ENCODE results near the gene CDH13. TPM values are rescaled to one million over a fixed set of nuclear protein-coding genes. Genes with fewer than 3 reads are reported as not detected.

Gene CDH13
- total and polyA plus RNA-seq, 9 of the 15 experiments (the other 6 are each of a cell fraction or from before 2014, with no cell fraction given): 0.03 TPM; not detected in 8

GRCh38 chr16:83835586-83836566 is 1209.1 kb downstream of the CDH13 start (continued):
- TF ChIP-seq PREB (CRISPR knock-in tag; IDR thresholded peaks at IDR 0.05) (no peak), MIER1 (IDR thresholded peaks at IDR 0.05; ENCODE audit: low read depth) (no peak), ZNF780A (CRISPR knock-in tag; IDR thresholded peaks at IDR 0.05) (no peak), NR1H2 (CRISPR knock-in tag; IDR thresholded peaks at IDR 0.05) (no peak), MNT (conservative IDR thresholded peaks at IDR 0.05) (no peak; a peak in 1 of 4 replicates), MED1 (CRISPR knock-in tag; IDR thresholded peaks at IDR 0.05; ENCODE audit: borderline replicate concordance) (no peak), ZNF121 (CRISPR knock-in tag; conservative IDR thresholded peaks at IDR 0.05) (no peak), NR0B1 (IDR thresholded peaks at IDR 0.05; ENCODE audit: partially characterized antibody) (no peak), KLF13 (tag; IDR thresholded peaks at IDR 0.05; ENCODE audit: borderline replicate concordance, low read depth) (no peak), MAFK (IDR thresholded peaks at IDR 0.05; ENCODE audit: low read length) (peak; percentile 96), DDX20 (tag; IDR thresholded peaks at IDR 0.05; ENCODE audit: low read depth) (no peak), CBX8 (IDR thresholded peaks at IDR 0.05; ENCODE audit: borderline replicate concordance, extremely low read depth, low read depth, low read length, poor library complexity, severe bottlenecking) (no peak), HEY1 (CRISPR knock-in tag; IDR thresholded peaks at IDR 0.05; ENCODE audit: borderline replicate concordance) (no peak), CSDE1 (IDR thresholded peaks at IDR 0.05) (no peak), EP400 (IDR thresholded peaks at IDR 0.05) (no peak; the same call in 1 of the 2 replicates), SMARCE1 (IDR thresholded peaks at IDR 0.05) (peak; percentile 81; the same call in 1 of the 2 replicates), ZNF507 (tag; conservative IDR thresholded peaks at IDR 0.05) (no peak)
- TF ChIP-seq, protein P1, sequence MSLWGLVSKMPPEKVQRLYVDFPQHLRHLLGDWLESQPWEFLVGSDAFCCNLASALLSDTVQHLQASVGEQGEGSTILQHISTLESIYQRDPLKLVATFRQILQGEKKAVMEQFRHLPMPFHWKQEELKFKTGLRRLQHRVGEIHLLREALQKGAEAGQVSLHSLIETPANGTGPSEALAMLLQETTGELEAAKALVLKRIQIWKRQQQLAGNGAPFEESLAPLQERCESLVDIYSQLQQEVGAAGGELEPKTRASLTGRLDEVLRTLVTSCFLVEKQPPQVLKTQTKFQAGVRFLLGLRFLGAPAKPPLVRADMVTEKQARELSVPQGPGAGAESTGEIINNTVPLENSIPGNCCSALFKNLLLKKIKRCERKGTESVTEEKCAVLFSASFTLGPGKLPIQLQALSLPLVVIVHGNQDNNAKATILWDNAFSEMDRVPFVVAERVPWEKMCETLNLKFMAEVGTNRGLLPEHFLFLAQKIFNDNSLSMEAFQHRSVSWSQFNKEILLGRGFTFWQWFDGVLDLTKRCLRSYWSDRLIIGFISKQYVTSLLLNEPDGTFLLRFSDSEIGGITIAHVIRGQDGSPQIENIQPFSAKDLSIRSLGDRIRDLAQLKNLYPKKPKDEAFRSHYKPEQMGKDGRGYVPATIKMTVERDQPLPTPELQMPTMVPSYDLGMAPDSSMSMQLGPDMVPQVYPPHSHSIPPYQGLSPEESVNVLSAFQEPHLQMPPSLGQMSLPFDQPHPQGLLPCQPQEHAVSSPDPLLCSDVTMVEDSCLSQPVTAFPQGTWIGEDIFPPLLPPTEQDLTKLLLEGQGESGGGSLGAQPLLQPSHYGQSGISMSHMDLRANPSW (CRISPR knock-in tag; IDR thresholded peaks at IDR 0.05): no peak

Data from K562 (cell line).